Lower lobe of right lung (tissue), 2 donors: Measurements from ENCODE around the gene CADM2. TPM values are rescaled to one million over a fixed set of nuclear protein-coding genes. Genes with fewer than 3 reads are reported as not detected.

Experiments used
- ATAC-seq, 2 donors: fragments of 200-7000 bp; cut with Tn5 transposase; one replicate each; pipeline ENCODE4 v1.9.1; 2020 to 2022; ENCODE audit warnings: mild to moderate bottlenecking in 2 of 2, moderate library complexity in 2 of 2
- DNase-seq: peaks from one replicate; pipeline ENCODE4 v3.0.0-alpha.2; 2020
- H3K27ac ChIP-seq: fragments of 200-600 bp; one replicate; pipeline ENCODE4 v1.8.0; 2022
- H3K27me3 ChIP-seq: fragments of 200-600 bp; one replicate; pipeline ENCODE4 v1.8.0; 2022; ENCODE audit warnings: low read depth
- H3K36me3 ChIP-seq: fragments of 200-600 bp; one replicate; pipeline ENCODE4 v1.8.0; 2022; ENCODE audit warnings: mild to moderate bottlenecking
- H3K4me1 ChIP-seq: fragments of 200-600 bp; one replicate; pipeline ENCODE4 v1.8.0; 2022
- H3K4me3 ChIP-seq: fragments of 200-600 bp; one replicate; pipeline ENCODE4 v1.8.0; 2022; ENCODE audit warnings: mild to moderate bottlenecking
- H3K9me3 ChIP-seq: fragments of 200-600 bp; one replicate; pipeline ENCODE4 v1.8.0; 2022
- intact Hi-C: fragments of 100-400 bp; cut with DNase I; formaldehyde crosslinking; loops from one replicate; pipeline ENCODE4 v1.11.0; 2022
- total RNA-seq: library from RNA; stranded (reverse); fragmentation: NEBNext Ultra II Directional; extraction: Animal tissue kit (Norgen Biotek cat#: 25700); gene quantifications from one replicate; pipeline ENCODE4 v1.2.1, GENCODE V29; 2021
- TF ChIP-seq, protein P1 (sequence below): fragments of 200-600 bp; IDR thresholded peaks from one replicate; pipeline ENCODE4 v1.8.0; 2022; ENCODE audit warnings: antibody characterized with exemption, mild to moderate bottlenecking
- donor health status: DM: no; HTN: yes; CAD: no; lungs with severe emphysema.

Gene CADM2
- total RNA-seq, 1 donor from 2014 or later = 0.83 TPM

DNA sequence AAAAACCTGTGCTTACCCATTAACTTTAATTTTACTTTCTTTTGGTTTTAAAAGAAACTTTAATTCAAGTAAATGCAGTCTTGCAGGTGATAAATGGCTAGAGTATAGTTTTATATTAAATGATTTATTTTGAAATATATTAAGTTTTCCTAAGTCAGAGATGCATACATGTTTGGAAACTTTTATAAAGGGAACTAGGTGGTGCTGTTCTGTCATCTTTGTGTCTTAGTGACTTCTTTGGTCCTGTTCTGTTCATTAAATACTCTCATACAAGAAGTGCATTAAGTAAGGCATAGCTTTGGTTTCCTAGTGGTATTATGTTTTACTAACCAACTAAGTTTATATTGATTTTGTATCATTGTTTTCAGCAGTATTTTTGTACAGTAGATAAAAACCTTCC, 15.6 kb downstream of the CADM2 start:
- TF ChIP-seq, protein P1, sequence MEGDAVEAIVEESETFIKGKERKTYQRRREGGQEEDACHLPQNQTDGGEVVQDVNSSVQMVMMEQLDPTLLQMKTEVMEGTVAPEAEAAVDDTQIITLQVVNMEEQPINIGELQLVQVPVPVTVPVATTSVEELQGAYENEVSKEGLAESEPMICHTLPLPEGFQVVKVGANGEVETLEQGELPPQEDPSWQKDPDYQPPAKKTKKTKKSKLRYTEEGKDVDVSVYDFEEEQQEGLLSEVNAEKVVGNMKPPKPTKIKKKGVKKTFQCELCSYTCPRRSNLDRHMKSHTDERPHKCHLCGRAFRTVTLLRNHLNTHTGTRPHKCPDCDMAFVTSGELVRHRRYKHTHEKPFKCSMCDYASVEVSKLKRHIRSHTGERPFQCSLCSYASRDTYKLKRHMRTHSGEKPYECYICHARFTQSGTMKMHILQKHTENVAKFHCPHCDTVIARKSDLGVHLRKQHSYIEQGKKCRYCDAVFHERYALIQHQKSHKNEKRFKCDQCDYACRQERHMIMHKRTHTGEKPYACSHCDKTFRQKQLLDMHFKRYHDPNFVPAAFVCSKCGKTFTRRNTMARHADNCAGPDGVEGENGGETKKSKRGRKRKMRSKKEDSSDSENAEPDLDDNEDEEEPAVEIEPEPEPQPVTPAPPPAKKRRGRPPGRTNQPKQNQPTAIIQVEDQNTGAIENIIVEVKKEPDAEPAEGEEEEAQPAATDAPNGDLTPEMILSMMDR = no peak
- Histone ChIP-seq H3K4me1 (no peaks in the 10 kb centered on the region), H3K27me3 (no peaks in the 10 kb centered on the region), H3K27ac (no peak overlapping the region), H3K9me3 (no peaks in the 10 kb centered on the region), H3K4me3 (no peak overlapping the region), H3K36me3 (no peaks in the 10 kb centered on the region)
- ATAC-seq (no peak), DNase-seq (no peak)
- intact Hi-C loops = no loop called here

DNA sequence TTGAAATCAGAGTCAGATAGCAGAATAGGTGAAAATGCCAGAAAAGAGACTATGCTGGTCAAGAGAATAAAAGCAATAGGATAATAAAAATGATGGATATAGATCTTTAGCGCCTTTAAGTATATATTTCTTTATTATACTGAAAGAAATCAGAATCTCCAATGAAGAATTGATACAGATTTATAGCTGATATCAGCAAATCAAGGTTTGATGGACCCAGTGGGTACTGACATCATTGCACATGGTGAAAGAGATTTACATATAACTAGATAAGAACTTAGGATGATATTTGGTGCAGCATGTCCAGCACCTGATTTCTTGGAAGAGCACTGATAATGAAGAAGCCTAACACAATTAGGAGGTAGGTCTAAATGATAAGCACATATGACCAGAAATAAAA, 18.2 kb downstream of the CADM2 start:
- Histone ChIP-seq H3K4me3 (no peak overlapping the region), H3K4me1 (no peaks in the 10 kb centered on the region), H3K27ac (no peak overlapping the region), H3K9me3 (no peaks in the 10 kb centered on the region), H3K27me3 (no peaks in the 10 kb centered on the region), H3K36me3 (no peaks in the 10 kb centered on the region)
- TF ChIP-seq, protein P1 = no peak
- DNase-seq = no peak
- no peak for ATAC-seq
- intact Hi-C loops = no loop called here

DNA sequence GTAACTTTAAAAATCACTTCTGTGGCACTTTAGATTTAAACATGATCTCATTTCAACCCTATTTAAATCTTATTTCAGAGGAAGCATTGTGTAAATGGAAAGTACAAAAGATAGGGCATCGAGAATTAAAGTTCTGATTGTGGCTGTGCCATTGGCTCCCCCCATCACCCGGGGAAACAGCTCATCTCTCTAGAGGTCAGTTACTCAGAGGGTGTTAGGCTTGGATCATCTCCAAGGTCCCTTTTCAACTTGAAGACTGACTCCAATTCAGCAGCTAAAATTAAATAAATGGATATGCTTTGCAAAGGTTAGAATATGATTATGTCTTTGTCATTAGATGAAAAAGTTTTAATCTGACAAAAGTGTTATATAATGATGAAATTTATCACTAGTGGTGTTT, 20.1 kb downstream of the CADM2 start:
- Histone ChIP-seq H3K27me3 (no peaks in the 10 kb centered on the region), H3K36me3 (no peaks in the 10 kb centered on the region), H3K4me3 (no peak overlapping the region), H3K4me1 (no peaks in the 10 kb centered on the region), H3K9me3 (no peaks in the 10 kb centered on the region), H3K27ac (no peak overlapping the region)
- ATAC-seq (no peak), DNase-seq (no peak)
- TF ChIP-seq, protein P1 = no peak
- intact Hi-C loops = no loop called here

DNA sequence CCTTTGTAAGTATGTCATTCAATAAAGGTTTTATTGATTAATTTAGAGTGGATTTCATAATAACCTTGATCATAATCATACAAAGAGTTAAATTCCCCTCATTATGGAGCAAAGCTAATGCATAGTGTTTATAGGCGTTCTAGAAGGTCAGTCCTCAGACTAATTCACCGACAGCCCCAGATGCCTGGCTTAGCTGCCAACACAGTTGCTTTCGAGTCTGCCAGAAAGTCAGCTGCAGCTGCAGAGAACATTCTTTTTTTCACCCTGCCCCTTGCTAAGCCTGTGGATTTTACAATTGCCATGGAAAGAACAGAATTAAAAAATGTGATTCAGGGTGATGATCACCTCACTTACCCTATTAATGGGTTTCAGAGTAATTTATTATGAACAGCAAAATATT, 21.2 kb downstream of the CADM2 start:
- TF ChIP-seq, protein P1 = no peak
- Histone ChIP-seq H3K36me3 (no peaks in the 10 kb centered on the region), H3K27ac (no peak overlapping the region), H3K9me3 (no peaks in the 10 kb centered on the region), H3K4me3 (no peak overlapping the region), H3K27me3 (no peaks in the 10 kb centered on the region), H3K4me1 (no peaks in the 10 kb centered on the region)
- intact Hi-C loops = no loop called here
- DNase-seq (no peak), ATAC-seq (no peak)

DNA sequence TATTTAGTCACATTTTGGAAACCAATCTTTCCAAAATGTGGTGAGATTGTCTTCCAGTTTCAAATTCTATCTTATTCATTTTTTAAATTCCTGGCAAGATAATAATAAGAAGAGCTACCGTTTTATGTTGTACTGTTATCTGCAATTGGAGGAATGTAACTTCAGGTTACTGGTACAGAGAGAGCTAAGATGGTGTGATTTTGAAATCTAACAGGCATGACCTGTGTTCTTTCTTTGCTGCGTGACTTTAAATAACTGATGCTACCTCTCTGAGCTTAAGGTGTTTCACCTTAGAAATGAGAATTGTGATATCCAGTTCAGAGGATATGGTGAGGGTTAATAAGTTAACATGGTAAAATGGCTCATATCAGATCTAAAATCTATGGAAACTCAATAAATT, 21.7 kb downstream of the CADM2 start:
- no peaks in the 10 kb centered on the region for H3K9me3 ChIP-seq
- no peaks in the 10 kb centered on the region for H3K4me1 ChIP-seq
- H3K36me3 ChIP-seq = no peaks in the 10 kb centered on the region
- ATAC-seq (no peak), DNase-seq (no peak)
- H3K4me3 ChIP-seq = no peak overlapping the region
- no peaks in the 10 kb centered on the region for H3K27me3 ChIP-seq
- intact Hi-C loops = no loop called here
- TF ChIP-seq, protein P1 = no peak
- no peak overlapping the region for H3K27ac ChIP-seq

DNA sequence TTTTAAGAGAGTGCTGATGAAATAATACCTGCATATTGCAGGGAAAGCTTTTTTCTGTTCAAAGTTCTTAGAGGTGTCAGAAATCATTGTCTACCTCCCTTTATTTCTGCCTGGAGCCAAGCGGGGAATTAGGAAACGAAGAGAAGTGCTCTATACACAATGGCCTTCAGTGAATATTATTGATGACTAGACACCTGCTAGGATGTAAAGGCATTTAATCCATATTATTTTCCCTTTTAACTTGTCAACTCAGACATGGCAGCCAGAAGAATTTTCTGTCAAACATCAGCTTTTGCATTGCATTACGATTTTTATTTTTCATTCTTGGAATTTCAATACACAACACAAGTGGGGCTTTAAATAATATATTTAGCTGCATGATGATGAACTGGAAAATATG, 24.7 kb downstream of the CADM2 start:
- Histone ChIP-seq H3K4me3 (no peak overlapping the region), H3K27me3 (no peaks in the 10 kb centered on the region), H3K9me3 (no peaks in the 10 kb centered on the region), H3K27ac (no peak overlapping the region), H3K4me1 (no peaks in the 10 kb centered on the region), H3K36me3 (no peaks in the 10 kb centered on the region)
- ATAC-seq (no peak), DNase-seq (no peak)
- intact Hi-C loops = no loop called here
- TF ChIP-seq, protein P1 = no peak
